ENCODE data around the gene PALM2AKAP2.

The PALM2AKAP2 gene

GRCh38 chr9:109771796-109772531 is 8.0 kb upstream of the PALM2AKAP2 start:
- no peak for DNase-seq (ENCODE audit: low read depth)

DNA sequence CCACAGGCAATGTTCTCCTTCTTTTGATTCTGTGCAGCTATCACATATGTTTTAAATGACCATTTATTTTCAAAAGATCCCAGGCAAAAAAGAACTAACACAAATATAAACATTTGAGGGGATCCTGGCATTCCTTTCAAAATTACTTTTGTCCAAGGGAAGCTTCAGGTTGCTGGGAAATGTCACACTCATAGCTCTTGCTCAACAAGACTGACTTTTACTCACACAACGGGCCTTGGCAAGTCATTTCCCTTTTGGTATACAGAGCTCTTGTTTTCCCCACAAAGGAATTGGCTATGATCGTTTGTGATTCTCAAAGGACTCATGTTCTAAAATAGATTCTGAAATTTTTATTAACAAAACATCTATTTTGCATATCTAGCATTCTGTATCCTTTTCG is 4.5 kb upstream of the PALM2AKAP2 start:
- DNase-seq (ENCODE audit: low read depth), result no peak

GRCh38 chr9:109776391-109776790 is 3.6 kb upstream of the PALM2AKAP2 start:
- DNase-seq (ENCODE audit: low read depth), result no peak

DNA sequence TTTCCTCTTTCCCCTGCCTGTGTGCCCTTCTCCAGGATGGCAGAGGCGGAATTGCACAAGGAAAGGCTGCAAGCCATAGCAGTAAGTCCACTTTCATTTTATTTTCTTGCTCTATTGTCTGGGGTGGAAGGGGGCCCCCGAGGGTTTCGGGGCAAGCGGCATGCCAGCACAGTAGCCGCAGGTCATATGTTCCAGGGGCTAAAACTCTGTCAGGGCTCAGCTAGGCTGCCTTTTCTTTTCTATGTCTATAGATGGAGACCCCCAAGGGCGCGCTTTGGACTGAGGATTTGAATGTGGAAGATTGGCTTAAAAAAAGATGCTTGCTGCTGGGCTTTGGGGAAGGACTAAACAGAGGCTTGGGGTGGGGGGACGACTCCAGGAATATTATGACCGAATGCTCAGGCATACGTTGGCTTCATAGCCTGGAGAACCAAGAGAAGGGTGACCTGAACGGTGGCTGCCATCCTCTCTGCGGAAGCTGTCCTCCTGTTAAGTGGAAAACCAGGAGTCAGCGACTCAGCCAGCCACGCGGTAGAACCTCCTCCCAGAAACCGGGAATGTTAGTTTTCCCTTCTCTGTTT is 545 bp downstream of the PALM2AKAP2 start:
- DNase-seq (ENCODE audit: low read depth), result no peak

GRCh38 chr9:109781086-109781485 is 1.1 kb downstream of the PALM2AKAP2 start:
- DNase-seq (ENCODE audit: low read depth), result no peak

GRCh38 chr9:109781541-109782197 is 1.7 kb downstream of the PALM2AKAP2 start:
- DNase-seq (ENCODE audit: low read depth), result no peak

- no peak for DNase-seq (ENCODE audit: low read depth)
These were observed 7.7 kb downstream of the PALM2AKAP2 start for GRCh38 chr9:109787735-109788134.

DNA sequence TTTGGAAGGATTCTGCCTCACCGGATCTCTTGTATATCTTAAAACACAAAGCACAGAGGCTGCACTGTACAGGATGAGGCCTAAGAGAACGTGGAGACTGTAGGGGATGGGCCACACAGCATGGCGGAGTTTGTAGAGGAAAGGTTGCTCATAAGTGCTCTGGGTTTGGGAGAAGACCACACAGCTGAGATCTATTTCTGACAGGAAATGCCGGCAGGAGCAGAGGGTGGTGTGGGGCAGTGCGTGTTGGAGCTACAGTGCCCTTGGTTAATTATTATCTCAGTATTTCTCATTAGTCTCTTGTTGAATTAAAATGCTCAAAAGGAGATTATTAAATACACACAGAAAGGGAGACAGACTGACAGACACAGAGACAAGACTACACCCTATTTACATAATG is 9.6 kb downstream of the PALM2AKAP2 start:
- no peak for DNase-seq (ENCODE audit: low read depth)

DNA sequence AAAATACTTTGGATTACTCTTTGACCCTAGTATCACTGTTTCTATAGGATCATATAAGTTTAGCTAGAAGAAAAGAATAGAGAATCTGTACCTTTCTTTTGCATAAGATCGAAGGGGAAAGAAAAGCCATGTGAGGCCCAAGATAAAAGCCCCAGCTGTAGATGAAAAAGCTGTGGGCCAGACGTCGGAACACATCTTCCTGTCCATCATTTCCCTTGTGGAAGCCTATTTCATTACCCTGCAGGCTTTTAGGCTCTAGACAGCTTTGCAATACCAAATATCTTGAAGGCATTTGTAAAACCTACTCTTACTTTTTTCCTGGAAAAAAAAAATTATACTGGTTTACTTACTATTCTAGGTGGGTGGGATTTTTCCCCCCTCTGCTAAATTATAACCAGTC is 10.0 kb downstream of the PALM2AKAP2 start:
- DNase-seq (ENCODE audit: low read depth), result no peak

- DNase-seq (ENCODE audit: low read depth), result no peak
These were observed 11.1 kb downstream of the PALM2AKAP2 start for GRCh38 chr9:109791003-109791677.

- DNase-seq (ENCODE audit: low read depth), result no peak
These were observed 11.7 kb downstream of the PALM2AKAP2 start for GRCh38 chr9:109791747-109792146.

DNA sequence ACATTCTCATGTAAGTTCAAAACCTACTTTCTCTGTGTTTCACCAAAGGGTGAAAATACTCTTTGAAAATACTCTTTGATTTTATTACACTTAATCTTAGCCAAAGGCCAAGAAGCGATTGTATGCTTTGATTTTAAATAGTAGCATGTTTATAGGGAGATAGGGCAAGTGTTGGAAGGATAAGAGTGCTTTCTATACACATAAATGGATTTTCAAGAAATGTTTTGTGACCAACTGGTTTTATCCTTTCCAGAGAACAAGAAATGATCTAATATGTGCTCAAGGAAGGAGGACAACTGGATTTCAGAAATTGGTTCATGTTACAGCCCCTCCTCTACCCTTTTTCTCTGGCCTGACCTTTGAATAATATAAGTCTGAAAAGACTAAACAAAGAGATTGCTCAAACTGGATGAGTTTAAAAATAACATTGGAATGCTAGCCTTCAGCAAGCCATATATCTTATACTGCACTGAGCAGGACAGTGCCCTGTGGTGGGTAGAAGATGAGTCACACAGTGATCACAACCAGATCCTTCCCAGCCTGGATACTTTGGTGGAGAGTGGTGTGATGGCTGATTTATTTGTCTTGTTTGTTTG is 13.1 kb downstream of the PALM2AKAP2 start:
- DNase-seq (ENCODE audit: low read depth), result no peak

- DNase-seq (ENCODE audit: low read depth), result no peak
These were observed 13.9 kb downstream of the PALM2AKAP2 start for GRCh38 chr9:109793921-109794320.

- no peak for DNase-seq (ENCODE audit: low read depth)
These were observed 14.5 kb downstream of the PALM2AKAP2 start for GRCh38 chr9:109794361-109795012.

- DNase-seq (ENCODE audit: low read depth), result no peak
These were observed 15.6 kb downstream of the PALM2AKAP2 start for GRCh38 chr9:109795613-109796012.

- DNase-seq (ENCODE audit: low read depth), result no peak
These were observed 16.1 kb downstream of the PALM2AKAP2 start for GRCh38 chr9:109796078-109796477.

DNA sequence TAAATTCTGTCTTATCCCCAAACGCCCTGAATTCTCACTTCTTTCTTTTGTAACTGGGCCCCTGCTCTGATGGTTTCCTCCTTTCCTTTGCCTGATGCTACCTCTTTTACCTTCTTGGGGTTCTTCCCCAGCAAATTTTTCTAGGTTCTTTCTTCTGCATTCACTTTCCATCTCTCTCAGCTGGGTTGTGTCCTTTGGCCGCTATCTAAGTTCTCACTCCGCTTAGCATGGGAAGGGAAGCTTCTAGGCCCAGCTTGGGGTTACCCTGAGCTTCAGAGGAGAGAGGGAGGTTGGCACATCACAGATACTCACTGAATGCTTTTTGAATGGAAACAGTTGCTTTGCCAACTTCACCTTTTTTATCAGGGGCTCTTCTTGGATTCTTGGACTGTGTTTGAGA is 17.0 kb downstream of the PALM2AKAP2 start:
- no peak for DNase-seq (ENCODE audit: low read depth)

- no peak for DNase-seq (ENCODE audit: low read depth)
These were observed 17.5 kb downstream of the PALM2AKAP2 start for GRCh38 chr9:109797509-109797908.

DNA sequence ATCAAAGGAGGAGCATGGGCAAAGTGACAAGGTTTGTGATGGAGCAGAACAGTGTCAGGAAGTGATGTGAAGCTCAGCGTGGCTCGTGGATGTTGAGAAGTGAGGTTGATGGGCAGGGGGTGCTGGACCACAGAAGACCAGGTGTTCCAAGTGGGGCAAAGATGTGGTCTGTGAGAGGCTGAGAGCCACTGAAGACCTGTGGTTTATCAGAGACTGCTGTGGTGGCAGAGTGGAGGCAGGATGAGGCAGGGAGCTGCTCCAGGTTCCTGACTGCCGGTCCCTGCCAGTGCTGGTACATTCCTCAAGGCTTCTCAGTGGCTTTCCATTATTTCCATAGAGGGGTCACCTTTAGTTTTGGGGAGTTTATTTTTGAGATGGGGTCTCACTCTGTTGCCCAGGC is 19.1 kb downstream of the PALM2AKAP2 start:
- no peak for DNase-seq (ENCODE audit: low read depth)

DNA sequence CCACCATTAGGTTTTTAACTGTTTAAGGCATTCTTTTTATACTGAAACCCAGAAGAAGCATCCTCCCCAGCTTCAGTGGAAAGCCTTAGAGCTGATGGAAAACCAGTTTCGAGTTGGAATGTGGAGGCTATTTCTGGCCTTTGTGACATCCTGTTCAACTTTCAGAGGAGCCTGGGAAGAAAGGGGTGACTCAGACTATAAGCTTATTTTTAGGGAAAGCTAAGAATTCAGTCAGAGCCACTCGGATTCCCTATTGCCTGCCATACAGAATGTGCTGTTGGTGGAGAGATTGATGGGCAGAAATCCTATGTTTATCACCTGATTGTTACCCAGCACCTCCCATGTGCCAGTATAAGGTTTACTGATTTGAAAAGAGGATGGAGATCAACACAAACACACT is 19.8 kb downstream of the PALM2AKAP2 start:
- DNase-seq (ENCODE audit: low read depth), result no peak

GRCh38 chr9:109801484-109801883 is 21.5 kb downstream of the PALM2AKAP2 start:
- DNase-seq (ENCODE audit: low read depth), result no peak

GRCh38 chr9:109802491-109802890 is 22.5 kb downstream of the PALM2AKAP2 start:
- no peak for DNase-seq (ENCODE audit: low read depth)
